Large intestine (tissue), 3 donors: ENCODE data around the gene SDK1. TPM values are rescaled to one million over a fixed set of nuclear protein-coding genes. Genes with fewer than 3 reads are reported as not detected.
A peak's percentile ranks its signal among the peaks of the same experiment; 100 is the strongest.
"Not testable (repeated sequence)": the region's sequence is repeated elsewhere in the genome, so short reads cannot be mapped to it uniquely, and the experiment has no call there.

ENCODE experiments used
- DNase-seq, 2 donors: peaks; one replicate each; pipeline versions ENCODE4 v3.0.0 to v3.0.0-alpha.2; 2013
- H3K27ac ChIP-seq: one replicate; pipeline ENCODE4 v1.5.1; 2013; ENCODE audit warnings: low read length
- H3K27me3 ChIP-seq: 2 replicates; pipeline ENCODE4 v1.6.1; 2013; ENCODE audit warnings: low read length; ENCODE audit not compliant: control insufficient read depth, insufficient read depth
- H3K36me3 ChIP-seq: 2 replicates; pipeline ENCODE4 v1.6.1; 2013; ENCODE audit warnings: low read length; ENCODE audit not compliant: control insufficient read depth, insufficient read depth
- H3K4me1 ChIP-seq: one replicate; pipeline ENCODE4 v1.6.1; 2013; ENCODE audit warnings: low read length; ENCODE audit not compliant: control insufficient read depth, insufficient read depth
- H3K4me3 ChIP-seq: one replicate; pipeline ENCODE4 v1.5.1; 2013; ENCODE audit warnings: low read length
- H3K9me3 ChIP-seq: one replicate; pipeline ENCODE4 v1.6.1; 2013; ENCODE audit warnings: mild to moderate bottlenecking, low read depth, low read length, moderate library complexity; ENCODE audit not compliant: control insufficient read depth
- WGBS: methylation state at CpG from one replicate; pipeline ENCODE4 v1.1.5; 2013; ENCODE audit warnings: low lambda C conversion rate; ENCODE audit not compliant: insufficient coverage; 5-methylcytosine and 5-hydroxymethylcytosine counted together
- polyA plus RNA-seq: library from polyadenylated mRNA; unstranded; fragments of 120-200 nt; gene quantifications from one replicate; pipeline ENCODE4 v1.2.1, GENCODE V29; 2013

Gene SDK1
- polyA plus RNA-seq, 1 donor, result 6.4 TPM

DNA sequence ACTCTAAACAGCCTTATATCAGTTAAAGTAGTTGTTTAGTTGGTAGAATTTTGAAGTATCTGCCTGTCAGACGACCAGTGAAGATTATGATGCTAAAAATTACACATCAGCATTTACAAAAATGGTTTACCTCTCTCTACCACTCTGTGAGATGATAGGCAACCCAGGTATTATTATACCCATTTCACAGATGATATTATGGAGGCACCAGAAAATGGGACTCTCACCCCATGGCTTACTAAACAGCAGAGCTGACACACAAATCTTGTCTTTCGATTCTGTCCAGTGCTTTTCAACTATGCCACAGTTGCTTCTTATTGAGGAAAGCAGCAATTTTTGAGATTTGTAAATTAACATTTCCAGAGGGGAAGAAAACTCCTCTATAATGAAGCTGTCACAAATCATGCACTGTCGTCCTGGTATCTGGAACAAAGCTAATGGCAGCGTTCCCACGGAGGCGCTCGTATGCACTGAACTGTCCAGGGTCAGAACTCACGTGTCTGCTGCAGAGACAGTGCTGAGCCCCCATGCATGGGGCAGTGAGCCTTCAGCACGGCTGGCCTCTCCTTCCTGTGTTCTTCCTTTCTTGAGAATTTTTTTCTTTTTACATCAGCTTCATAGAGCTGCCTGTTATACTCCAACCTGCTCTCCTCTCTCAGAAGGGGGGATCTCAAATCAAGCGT lies 381.1 kb downstream of the SDK1 start:
- Histone ChIP-seq H3K4me1 (peaks cover 9% of the 10 kb centered on the region), H3K9me3 (no peaks in the 10 kb centered on the region), H3K36me3 (no peaks in the 10 kb centered on the region), H3K4me3 (no peak overlapping the region), H3K27ac (no peak overlapping the region), H3K27me3 (no peaks in the 10 kb centered on the region)
- 100% methylated on average over 1 of the region's 10 CpGs for WGBS
- DNase-seq, result peak; percentile 53 to 55

DNA sequence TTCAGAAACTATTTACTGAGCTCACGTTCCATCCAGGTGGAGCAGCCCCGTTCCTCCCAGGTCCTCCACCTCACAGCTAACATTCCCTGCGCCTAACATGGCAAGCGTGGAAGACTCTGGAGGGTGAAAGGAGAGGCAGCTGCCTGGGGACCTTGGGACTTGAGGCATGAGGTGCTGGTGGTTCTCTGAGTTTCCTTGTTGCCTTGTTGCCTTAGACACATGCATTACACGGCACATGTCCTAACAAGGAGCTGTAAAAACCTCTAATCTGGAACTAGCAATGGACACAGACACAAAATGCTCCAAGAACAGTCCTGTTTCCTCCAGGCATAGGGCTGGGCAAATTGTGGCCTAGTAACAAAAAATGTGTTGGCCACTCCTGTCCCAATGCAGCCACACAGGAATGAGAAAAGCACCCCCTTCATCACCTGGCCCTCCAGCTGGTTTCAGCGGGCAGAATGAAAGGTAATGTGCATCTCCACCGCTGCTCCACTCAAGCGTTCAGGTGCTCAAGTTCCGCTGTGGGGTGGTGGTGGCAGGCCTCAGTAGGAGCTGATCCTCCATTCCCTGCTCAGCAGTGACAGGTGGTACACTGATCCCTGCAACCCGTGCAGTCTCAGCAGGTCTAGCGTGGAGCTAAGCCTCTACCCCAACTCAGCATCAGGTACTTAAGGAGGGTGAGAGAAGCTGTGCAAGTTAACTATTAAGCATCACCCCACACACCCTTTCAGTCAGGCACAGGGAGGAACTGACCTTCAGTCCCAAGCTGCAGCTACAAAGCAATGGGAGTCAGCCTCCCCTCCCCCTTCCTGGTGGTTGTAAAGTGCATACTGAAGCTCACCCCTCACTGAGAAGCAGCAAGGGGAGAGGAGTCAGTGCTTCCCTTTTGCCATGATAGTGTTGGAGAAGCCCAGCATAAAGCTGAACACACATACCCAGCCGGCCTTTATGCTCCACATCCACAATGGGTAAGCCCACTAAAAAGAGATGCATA lies 382.8 kb downstream of the SDK1 start:
- Histone ChIP-seq H3K27ac (peak overlapping the region; percentile 71), H3K27me3 (no peaks in the 10 kb centered on the region), H3K36me3 (no peaks in the 10 kb centered on the region), H3K4me1 (peaks cover 9% of the 10 kb centered on the region), H3K4me3 (no peak overlapping the region), H3K9me3 (no peaks in the 10 kb centered on the region)
- DNase-seq, result peak; percentile 83 to 92
- WGBS, result no CpG with 5 or more reads among the region's 12 CpGs

DNA sequence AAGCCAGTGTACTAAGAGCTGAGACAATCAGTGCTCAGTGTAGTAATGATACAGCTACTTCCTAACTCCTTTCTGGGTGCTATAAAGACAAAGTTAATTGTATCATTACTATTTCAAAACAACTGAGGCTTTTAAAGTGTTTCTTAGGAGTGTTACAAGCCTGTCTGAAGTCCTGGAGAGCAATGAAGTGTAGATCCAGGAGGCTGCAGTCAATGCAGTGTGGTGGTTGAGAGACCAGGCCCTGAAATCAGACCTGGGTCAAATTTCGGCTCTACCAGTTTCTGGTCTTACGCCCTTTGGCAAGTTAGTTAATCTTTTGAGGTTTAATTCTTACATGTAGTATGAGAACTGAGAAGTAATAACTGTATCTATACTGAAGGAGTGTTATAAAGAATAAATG lies 387.0 kb downstream of the SDK1 start:
- no peak overlapping the region for H3K27ac ChIP-seq
- H3K36me3 ChIP-seq, result no peaks in the 10 kb centered on the region
- no peaks in the 10 kb centered on the region for H3K27me3 ChIP-seq
- whole genome bisulfite sequencing, result no CpG with 5 or more reads among the region's 2 CpGs
- DNase-seq, result no peak
- peaks cover 4% of the 10 kb centered on the region for H3K4me1 ChIP-seq
- H3K4me3 ChIP-seq, result no peak overlapping the region
- H3K9me3 ChIP-seq, result no peaks in the 10 kb centered on the region

- Histone ChIP-seq H3K27me3 (no peaks in the 10 kb centered on the region), H3K36me3 (no peaks in the 10 kb centered on the region), H3K4me3 (no peak overlapping the region), H3K9me3 (no peaks in the 10 kb centered on the region), H3K27ac (no peak overlapping the region), H3K4me1 (peaks cover 2% of the 10 kb centered on the region)
- no peak for DNase-seq
- WGBS, result no CpG with 5 or more reads among the region's 3 CpGs
Observed at GRCh38 chr7:3688842-3689241, 387.8 kb downstream of the SDK1 start.

DNA sequence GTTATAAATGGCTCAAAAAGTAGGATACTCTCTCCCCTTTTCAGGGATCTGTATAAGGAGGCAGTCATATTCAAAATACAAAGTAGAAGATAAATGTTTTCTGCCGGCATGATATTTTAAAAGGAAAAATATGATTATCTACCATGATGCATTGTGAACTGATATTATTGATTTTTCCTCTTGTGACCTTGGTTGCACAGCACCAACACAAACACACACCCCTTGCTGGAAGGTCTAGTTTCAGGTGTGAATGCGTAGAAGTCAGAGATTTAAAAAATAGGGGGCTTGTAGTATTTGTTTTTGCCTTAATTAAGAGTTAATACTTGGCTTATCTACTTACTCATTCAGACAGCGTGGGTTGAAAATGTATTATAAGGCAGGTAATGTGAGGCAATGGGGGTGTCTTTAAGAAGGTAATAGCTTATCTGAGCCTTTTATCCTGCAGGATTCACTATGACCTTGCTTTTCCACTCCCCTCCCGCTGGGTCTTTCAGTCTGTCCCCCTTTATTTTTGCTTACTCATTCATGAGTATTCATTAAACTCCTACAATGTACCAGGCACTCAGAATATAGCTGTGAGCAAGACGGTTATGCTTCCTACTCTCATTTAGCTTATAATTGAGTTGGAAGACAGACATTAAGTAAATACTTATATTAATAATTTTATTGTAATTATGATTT lies 390.6 kb downstream of the SDK1 start:
- WGBS, result 67% methylated on average over 1 of the region's 5 CpGs
- no peak for DNase-seq

DNA sequence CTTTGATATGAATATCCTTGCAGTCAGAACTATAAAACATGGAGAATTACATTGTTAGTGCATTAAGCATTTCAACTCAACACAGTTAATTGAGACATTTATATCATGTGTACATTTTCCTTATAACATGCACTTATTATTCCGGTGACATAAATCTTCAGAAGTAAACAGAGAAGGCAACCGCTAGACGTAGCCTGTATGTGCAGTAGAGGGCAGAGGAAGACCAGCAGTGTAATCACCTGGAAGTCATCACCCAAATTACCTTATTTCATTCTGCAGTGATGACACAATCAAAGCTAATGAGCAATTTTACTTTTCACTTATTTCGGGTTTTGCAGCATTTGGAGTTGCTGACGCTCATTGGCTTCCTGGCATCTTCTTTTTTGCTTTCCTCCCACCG lies 394.6 kb downstream of the SDK1 start:
- no peaks in the 10 kb centered on the region for H3K27me3 ChIP-seq
- 93% methylated on average over 6 of the region's 6 CpGs for WGBS
- H3K9me3 ChIP-seq, result no peaks in the 10 kb centered on the region
- no peaks in the 10 kb centered on the region for H3K4me1 ChIP-seq
- H3K27ac ChIP-seq, result no peak overlapping the region
- DNase-seq, result no peak
- H3K4me3 ChIP-seq, result no peak overlapping the region
- H3K36me3 ChIP-seq, result no peaks in the 10 kb centered on the region

More for the DNA sequence above, 390.6 kb downstream of the SDK1 start:
- no peak overlapping the region for H3K4me3 ChIP-seq
- H3K36me3 ChIP-seq, result no peaks in the 10 kb centered on the region
- H3K27ac ChIP-seq, result no peak overlapping the region
- H3K4me1 ChIP-seq, result no peaks in the 10 kb centered on the region
- H3K9me3 ChIP-seq, result no peaks in the 10 kb centered on the region
- H3K27me3 ChIP-seq, result no peaks in the 10 kb centered on the region

DNA sequence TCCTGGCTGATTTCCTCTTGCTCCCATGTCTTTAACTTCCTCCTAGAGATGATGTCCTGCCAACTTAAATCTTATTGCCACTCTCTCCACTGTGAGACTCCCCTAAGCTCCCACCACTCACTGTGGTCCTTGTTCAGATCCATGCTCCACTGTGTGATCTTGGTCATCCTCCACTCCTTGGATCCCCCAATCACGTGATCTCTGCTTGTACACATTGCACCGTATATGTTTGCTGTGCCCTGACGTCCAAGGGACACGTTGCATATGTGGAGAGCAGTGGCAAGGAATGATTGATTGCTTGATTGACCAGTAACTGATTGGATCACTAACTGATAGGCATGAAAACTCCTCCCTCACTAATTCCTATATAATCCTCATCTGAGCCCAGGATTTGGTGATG lies 395.1 kb downstream of the SDK1 start:
- no peaks in the 10 kb centered on the region for H3K36me3 ChIP-seq
- H3K27me3 ChIP-seq, result no peaks in the 10 kb centered on the region
- no peak overlapping the region for H3K27ac ChIP-seq
- no peak for DNase-seq
- no peak overlapping the region for H3K4me3 ChIP-seq
- no CpG with 5 or more reads among the region's 4 CpGs for WGBS
- no peaks in the 10 kb centered on the region for H3K4me1 ChIP-seq
- no peaks in the 10 kb centered on the region for H3K9me3 ChIP-seq

GRCh38 chr7:3697472-3697871 lies 396.4 kb downstream of the SDK1 start:
- H3K9me3 ChIP-seq, result no peaks in the 10 kb centered on the region
- no peak overlapping the region for H3K27ac ChIP-seq
- no peaks in the 10 kb centered on the region for H3K27me3 ChIP-seq
- no peak for DNase-seq
- H3K4me3 ChIP-seq, result no peak overlapping the region
- WGBS, result no CpG with 5 or more reads among the region's 2 CpGs
- no peaks in the 10 kb centered on the region for H3K4me1 ChIP-seq
- H3K36me3 ChIP-seq, result no peaks in the 10 kb centered on the region

- DNase-seq, result no peak
- Histone ChIP-seq H3K4me3 (no peak overlapping the region), H3K4me1 (no peaks in the 10 kb centered on the region), H3K36me3 (no peaks in the 10 kb centered on the region), H3K9me3 (no peaks in the 10 kb centered on the region), H3K27ac (no peak overlapping the region), H3K27me3 (no peaks in the 10 kb centered on the region)
- WGBS, result 100% methylated on average over 1 of the region's 1 CpG
Observed at GRCh38 chr7:3705258-3705657, 404.2 kb downstream of the SDK1 start.

DNA sequence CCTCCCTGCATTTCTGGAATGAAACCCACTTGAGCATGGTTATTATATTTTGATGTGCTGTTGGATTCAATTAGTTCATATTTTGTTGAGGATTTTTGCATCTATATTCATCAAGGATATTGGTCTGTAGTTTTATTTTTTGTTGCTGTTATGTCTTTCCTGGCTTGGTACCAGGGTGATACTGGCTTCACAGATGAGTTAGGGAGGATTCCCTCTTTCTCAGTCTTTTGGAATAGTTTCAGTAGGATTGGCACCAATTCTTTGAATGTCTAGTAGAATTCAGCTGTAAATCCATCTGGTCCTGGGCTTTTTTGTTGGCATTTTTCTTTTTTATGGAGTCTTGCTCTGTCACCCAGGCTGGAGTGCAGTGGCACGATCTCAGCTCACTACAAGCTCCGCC lies 405.0 kb downstream of the SDK1 start:
- DNase-seq, H3K9me3 ChIP-seq, H3K4me3 ChIP-seq, H3K27me3 ChIP-seq, H3K27ac ChIP-seq, H3K4me1 ChIP-seq, H3K36me3 ChIP-seq: not testable (repeated sequence)
- no CpG with 5 or more reads among the region's 2 CpGs for WGBS
